OCI-LY7 (cell line): ENCODE measurements around the gene PDE9A. TPM values are rescaled to one million over a fixed set of nuclear protein-coding genes. Genes with fewer than 3 reads are reported as not detected.

Experiments used
- BruUV-seq: library from RNA; stranded (reverse); fragments of 400-500 nt; replicated peaks from 2 replicates; lab custom pipeline; 2021; lab: Mats Ljungman, UMichigan
- CTCF ChIA-PET: fragments of 300-600 bp; sonication (Branson Sonifier 250); formaldehyde crosslinking; loops from one replicate; lab custom pipeline; 2022; ENCODE audit warnings: antibody characterized with exemption; ENCODE audit not compliant: unreplicated experiment; lab: Charles Lee
- POLR2A ChIA-PET: fragments of 300-600 bp; sonication (Branson Sonifier 250); formaldehyde crosslinking; loops from one replicate; lab custom pipeline; 2022; ENCODE audit warnings: antibody characterized with exemption; lab: Charles Lee
- DNase-seq: peaks from one replicate; pipeline ENCODE4 v3.0.0-alpha.2; 2015; ENCODE audit warnings: low spot score
- H2AFZ ChIP-seq: fragments of 200-600 bp; sonication (generic), shearing (Covaris generic); 2 replicates; pipeline ENCODE4 v1.6.1; 2014; ENCODE audit warnings: mild to moderate bottlenecking, antibody characterized with exemption, low read length, moderate library complexity
- H3K27ac ChIP-seq: fragments of 200-600 bp; sonication (generic); 2 replicates; pipeline ENCODE4 v1.5.1; 2014; ENCODE audit warnings: mixed run types, low read depth, mild to moderate bottlenecking, moderate library complexity, low read length, inconsistent platforms; ENCODE audit not compliant: poor library complexity, severe bottlenecking
- H3K36me3 ChIP-seq: fragments of 200-600 bp; sonication (generic); 2 replicates; pipeline ENCODE4 v1.6.1; 2014; ENCODE audit warnings: mild to moderate bottlenecking, antibody characterized with exemption, low read length, moderate library complexity, mixed read lengths; ENCODE audit not compliant: insufficient read depth
- H3K4me1 ChIP-seq: fragments of 200-600 bp; sonication (generic); 2 replicates; pipeline ENCODE4 v1.5.1; 2014; ENCODE audit warnings: mild to moderate bottlenecking, low read length; ENCODE audit not compliant: insufficient read depth, poor library complexity, severe bottlenecking
- H3K4me2 ChIP-seq: fragments of 200-600 bp; sonication (generic); 2 replicates; pipeline ENCODE4 v1.6.1; 2014; ENCODE audit warnings: mild to moderate bottlenecking, low read length
- H3K4me3 ChIP-seq: fragments of 200-600 bp; sonication (generic); 2 replicates; pipeline ENCODE4 v1.5.1; 2014; ENCODE audit warnings: mild to moderate bottlenecking, low read depth, low read length; ENCODE audit not compliant: poor library complexity, severe bottlenecking
- H3K79me2 ChIP-seq: fragments of 200-600 bp; sonication (generic); 2 replicates; pipeline ENCODE4 v1.6.1; 2016; ENCODE audit warnings: low read depth, mild to moderate bottlenecking, low read length, moderate library complexity, mixed read lengths; ENCODE audit not compliant: insufficient read depth
- H3K9me2 ChIP-seq: fragments of 200-600 bp; sonication (generic); 2 replicates; pipeline ENCODE4 v1.6.1; 2016; ENCODE audit warnings: mild to moderate bottlenecking, low read length, mixed read lengths; ENCODE audit not compliant: insufficient read depth
- H3K9me3 ChIP-seq: fragments of 200-600 bp; sonication (generic); 2 replicates; pipeline ENCODE4 v1.6.1; 2014; ENCODE audit warnings: mild to moderate bottlenecking, mixed run types, low read length, mixed read lengths
- H4K20me1 ChIP-seq: fragments of 200-600 bp; sonication (generic); 2 replicates; pipeline ENCODE4 v1.6.1; 2014; ENCODE audit warnings: mild to moderate bottlenecking, antibody characterized with exemption, low read length, moderate library complexity, mixed read lengths; ENCODE audit not compliant: insufficient read depth
- CTCF ChIP-seq: fragments of 200-600 bp; sonication (generic); conservative IDR thresholded peaks from 2 replicates; pipeline ENCODE4 v1.5.1; 2014; ENCODE audit warnings: mild to moderate bottlenecking, antibody characterized with exemption, low read length, moderate library complexity, mixed read lengths
- EZH2phosphoT487 ChIP-seq: fragments of 200-600 bp; sonication (generic); IDR thresholded peaks from 2 replicates; pipeline ENCODE4 v1.6.1; 2018; ENCODE audit warnings: low read depth, borderline replicate concordance, mild to moderate bottlenecking, mixed run types, antibody characterized with exemption, low read length, moderate library complexity, mixed read lengths
- intact Hi-C: fragments of 100-400 bp; cut with micrococcal nuclease; formaldehyde crosslinking; loops from one replicate; pipeline ENCODE4 v1.10.0; 2022; ENCODE audit not compliant: unreplicated experiment
- total RNA-seq, 2 experiments: library from RNA; depleted of rRNA in 1 of 2; stranded (reverse); fragments of >200 nt in 1 of 2; shearing (Covaris generic) in 1 of 2; gene quantifications; 2 replicates each; pipeline ENCODE4 v1.2.3, GENCODE V29; 2014 to 2022

Gene PDE9A
- total RNA-seq, 2 experiments from 2014 or later = 11.4 to 22.4 TPM

DNA sequence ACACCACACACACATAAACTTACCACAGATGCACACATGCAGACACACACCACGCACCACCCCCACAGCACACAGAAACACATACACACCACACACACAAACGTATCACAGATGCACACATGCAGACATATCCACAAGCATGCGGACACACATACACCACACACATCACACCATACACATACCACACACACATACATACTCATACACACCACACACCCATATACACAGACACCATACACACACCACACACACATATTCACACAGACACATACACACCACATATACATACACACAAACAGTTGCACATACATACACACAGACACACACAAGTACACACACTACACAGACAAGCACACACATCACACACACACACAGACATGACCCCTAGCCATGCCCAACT, 37.5 kb upstream of the PDE9A start:
- H3K79me2 ChIP-seq = no peaks in the 10 kb centered on the region
- DNase-seq = no peak
- no peak overlapping the region for H3K4me3 ChIP-seq
- H3K4me1 ChIP-seq = no peaks in the 10 kb centered on the region
- H2AFZ ChIP-seq = no peak overlapping the region
- no peaks in the 10 kb centered on the region for H4K20me1 ChIP-seq
- POLR2A ChIA-PET = no interaction called here
- BruUV-seq = no TSS peak
- no peak overlapping the region for H3K4me2 ChIP-seq
- intact Hi-C loops = loop anchor here (10.0 kb wide), 1 partner anchor 51 kb away; no protein-coding TSS in a partner anchor
- no peaks in the 10 kb centered on the region for H3K36me3 ChIP-seq
- no peaks in the 10 kb centered on the region for H3K9me2 ChIP-seq
- no peaks in the 10 kb centered on the region for H3K9me3 ChIP-seq
- H3K27ac ChIP-seq = no peak overlapping the region
- no peak for TF ChIP-seq CTCF
- TF ChIP-seq EZH2phosphoT487 = no peak
- CTCF ChIA-PET = no interaction called here

DNA sequence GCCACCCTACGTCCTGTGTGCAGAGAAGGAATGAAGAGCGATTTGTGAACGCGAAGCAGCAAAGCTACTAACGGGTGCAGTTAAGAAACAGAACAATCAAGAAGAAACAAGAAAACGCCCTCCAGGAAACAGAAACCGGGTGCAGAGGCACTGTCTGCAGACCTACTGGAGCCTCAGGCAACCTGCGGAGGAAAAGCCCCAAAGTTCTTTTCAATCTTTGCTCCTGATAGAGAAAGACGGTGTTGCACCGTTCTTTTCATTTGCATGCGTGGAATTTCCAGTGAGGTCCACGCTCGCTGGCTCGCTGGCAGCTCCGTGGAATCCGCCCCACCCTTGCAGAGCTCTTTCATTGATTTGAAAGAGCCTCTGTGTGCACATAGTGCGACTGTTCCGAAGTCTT, 37.0 kb upstream of the PDE9A start:
- TF ChIP-seq CTCF (no peak), EZH2phosphoT487 (no peak)
- no peak overlapping the region for H3K4me3 ChIP-seq

DNA sequence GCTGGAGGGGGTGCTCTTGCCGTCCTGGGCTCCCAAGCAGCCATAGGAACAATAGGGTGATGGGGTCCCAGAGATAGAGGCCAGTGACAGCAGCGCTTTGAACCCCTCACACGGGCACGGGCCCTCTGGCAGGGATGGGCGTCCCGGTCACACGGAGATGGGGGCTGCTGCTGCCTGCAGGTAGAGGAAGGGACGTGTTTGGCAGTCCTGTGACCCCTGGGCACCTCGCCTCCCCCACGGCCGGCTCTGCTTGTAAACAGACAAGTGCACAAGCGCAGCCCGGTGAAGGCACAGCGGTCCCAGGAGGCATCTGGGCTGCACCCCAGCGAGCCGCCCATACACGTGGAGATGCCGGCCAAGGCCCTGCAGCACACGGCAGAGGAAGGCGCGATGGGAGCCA, 36.5 kb upstream of the PDE9A start:
- H3K4me1 ChIP-seq = no peaks in the 10 kb centered on the region
- H3K79me2 ChIP-seq = no peaks in the 10 kb centered on the region
- no peak overlapping the region for H3K4me3 ChIP-seq
- no TSS peak for BruUV-seq
- H3K9me3 ChIP-seq = no peaks in the 10 kb centered on the region
- no peak overlapping the region for H3K4me2 ChIP-seq
- no peak overlapping the region for H3K27ac ChIP-seq
- no peak overlapping the region for H2AFZ ChIP-seq
- no peaks in the 10 kb centered on the region for H4K20me1 ChIP-seq
- H3K9me2 ChIP-seq = no peaks in the 10 kb centered on the region
- ChIA-PET POLR2A (no interaction called here), CTCF (no interaction called here)
- H3K36me3 ChIP-seq = no peaks in the 10 kb centered on the region
- no peak for DNase-seq
- intact Hi-C loops = loop anchor here (10.0 kb wide), 1 partner anchor 52 kb away; no protein-coding TSS in a partner anchor
- TF ChIP-seq EZH2phosphoT487 = no peak
- TF ChIP-seq CTCF = no peak

More for the DNA sequence above, 37.0 kb upstream of the PDE9A start:
- POLR2A ChIA-PET = no interaction called here
- Histone ChIP-seq H3K27ac (no peak overlapping the region), H3K9me3 (no peaks in the 10 kb centered on the region), H3K36me3 (no peaks in the 10 kb centered on the region), H3K79me2 (no peaks in the 10 kb centered on the region), H3K4me1 (no peaks in the 10 kb centered on the region), H3K4me2 (no peak overlapping the region), H2AFZ (no peak overlapping the region), H4K20me1 (no peaks in the 10 kb centered on the region), H3K9me2 (no peaks in the 10 kb centered on the region)
- DNase-seq = no peak
- CTCF ChIA-PET = no interaction called here
- intact Hi-C loops = loop anchor here (10.0 kb wide), 1 partner anchor 52 kb away; no protein-coding TSS in a partner anchor
- no TSS peak for BruUV-seq
